ENCODE measurements around the gene TMEFF2. TPM values are rescaled to one million over a fixed set of nuclear protein-coding genes. Genes with fewer than 3 reads are reported as not detected.
"Not testable (repeated sequence)": the region's sequence is repeated elsewhere in the genome, so short reads cannot be mapped to it uniquely, and the experiment has no call there.

Gene TMEFF2
- total RNA-seq, 1 donor from 2014 or later, result not detected

GRCh38 chr2:191935247-191935646 is 259.5 kb downstream of the TMEFF2 start:
- no peak for DNase-seq (ENCODE audit: low read depth, low spot score)

DNA sequence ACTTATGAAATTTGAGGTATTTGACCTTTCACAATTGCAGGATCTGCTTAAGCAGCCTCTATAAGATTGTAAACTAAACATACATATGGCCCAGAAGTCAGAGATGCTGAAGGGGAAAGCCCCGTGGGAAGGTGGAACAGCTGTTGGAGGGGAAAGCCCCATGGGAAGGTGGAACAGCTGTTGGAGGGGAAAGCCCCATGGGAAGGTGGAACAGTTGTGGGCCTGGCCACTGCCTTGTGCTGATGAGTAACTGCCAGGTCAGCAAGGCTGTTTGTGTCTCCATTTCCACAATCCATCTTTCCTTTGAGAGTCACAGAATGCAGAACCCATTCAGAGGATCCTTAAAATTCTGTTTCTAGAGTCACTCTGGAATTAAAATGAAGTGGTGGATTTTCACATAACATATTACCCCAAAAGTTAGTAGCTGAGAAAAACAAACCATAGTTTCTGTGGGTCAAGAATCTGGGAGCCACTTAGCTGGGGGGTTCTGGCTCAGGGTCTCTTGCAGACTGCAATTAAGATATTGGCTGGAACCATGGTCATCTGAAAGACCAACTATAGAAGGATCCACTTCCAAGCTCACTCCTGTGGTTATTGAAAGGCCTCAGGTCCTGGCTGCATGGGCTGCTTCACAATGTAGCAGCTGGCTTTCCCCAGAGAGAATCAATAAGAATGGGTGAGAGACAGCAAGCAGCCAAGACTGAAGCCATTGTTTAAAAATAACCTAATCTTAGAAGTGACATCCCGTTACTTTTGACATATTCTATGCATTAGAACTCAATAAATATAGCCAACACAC is 261.2 kb downstream of the TMEFF2 start:
- no peak for DNase-seq (ENCODE audit: low read depth, low spot score)

DNA sequence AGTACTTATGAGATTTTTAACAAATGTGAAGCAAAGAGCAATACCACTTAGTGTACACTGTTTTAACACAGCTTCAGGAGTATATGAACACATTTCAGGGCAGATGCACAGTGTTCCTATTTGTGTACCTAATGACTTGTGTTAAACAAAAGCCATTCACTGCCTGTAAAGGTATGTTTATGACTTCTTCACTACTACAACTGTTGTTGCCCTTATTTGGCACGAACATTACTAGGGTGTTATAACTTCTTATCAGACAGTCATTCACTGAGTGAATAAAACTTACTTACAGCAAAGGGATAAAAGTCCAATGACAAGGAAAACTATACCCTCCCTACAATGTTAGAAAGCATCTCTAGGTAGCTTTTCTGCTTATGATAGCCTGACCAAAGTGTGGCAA is 262.4 kb downstream of the TMEFF2 start:
- DNase-seq (ENCODE audit: low read depth, low spot score), result no peak

DNA sequence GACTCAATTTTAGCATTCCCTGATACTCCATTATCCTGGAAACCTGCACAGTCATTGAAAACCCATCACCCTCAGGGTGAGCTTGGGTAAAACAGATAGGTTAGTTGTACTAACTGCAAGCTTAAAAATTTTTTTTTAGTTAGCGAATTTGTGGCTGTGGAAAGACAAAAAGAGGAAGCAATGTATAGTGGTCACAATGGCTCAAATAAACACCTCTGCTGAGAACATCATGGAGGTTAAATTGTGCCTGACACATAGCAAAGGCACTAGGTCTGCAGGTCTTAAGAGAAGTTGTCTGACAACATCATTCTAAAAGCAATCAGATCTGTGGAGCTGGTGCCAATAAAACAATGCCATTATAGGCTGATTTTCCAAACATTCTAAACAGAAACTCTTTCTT is 263.4 kb downstream of the TMEFF2 start:
- no peak for DNase-seq (ENCODE audit: low read depth, low spot score)

DNA sequence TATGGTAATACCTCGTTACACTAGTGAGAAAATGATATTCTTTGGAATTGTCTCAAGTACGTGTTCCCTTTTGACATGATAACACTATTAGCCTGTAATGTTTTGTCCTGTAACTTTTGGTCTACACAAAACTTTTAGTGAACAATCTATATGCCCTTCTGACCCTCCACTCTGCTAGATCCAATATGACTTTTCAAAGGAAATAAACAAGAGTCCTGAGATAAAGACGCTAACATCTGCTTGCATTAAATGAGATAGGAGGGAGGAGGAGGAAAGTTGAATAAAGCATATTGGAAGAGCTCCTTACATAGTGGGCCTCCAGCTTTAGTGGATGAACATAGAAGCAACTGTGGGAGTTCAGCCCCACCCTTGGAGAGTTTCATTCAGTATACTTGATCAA is 264.5 kb downstream of the TMEFF2 start:
- no peak for DNase-seq (ENCODE audit: low read depth, low spot score)

GRCh38 chr2:191929288-191929687 is 265.4 kb downstream of the TMEFF2 start:
- peak; percentile 93 for DNase-seq (ENCODE audit: low read depth, low spot score)

DNA sequence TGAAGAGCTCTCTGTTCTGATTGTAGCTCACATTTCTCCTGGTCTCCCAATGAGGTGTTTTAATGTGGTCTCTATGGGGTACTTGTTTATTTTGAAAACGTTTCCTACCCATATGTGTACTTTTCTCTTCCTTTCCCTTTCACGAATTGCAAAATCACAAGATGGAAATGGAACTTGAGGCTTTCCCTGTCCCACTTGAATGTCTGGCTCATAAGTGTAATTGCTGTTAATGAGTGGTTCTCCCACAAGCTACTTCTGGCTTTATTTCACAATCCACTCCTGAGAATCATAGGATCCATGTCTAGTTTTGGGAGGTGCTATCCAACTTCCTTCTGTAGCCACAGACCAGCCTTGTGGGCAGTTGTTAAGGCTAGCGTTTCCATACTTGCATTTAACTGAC is 266.7 kb downstream of the TMEFF2 start:
- DNase-seq (ENCODE audit: low read depth, low spot score), result no peak

DNA sequence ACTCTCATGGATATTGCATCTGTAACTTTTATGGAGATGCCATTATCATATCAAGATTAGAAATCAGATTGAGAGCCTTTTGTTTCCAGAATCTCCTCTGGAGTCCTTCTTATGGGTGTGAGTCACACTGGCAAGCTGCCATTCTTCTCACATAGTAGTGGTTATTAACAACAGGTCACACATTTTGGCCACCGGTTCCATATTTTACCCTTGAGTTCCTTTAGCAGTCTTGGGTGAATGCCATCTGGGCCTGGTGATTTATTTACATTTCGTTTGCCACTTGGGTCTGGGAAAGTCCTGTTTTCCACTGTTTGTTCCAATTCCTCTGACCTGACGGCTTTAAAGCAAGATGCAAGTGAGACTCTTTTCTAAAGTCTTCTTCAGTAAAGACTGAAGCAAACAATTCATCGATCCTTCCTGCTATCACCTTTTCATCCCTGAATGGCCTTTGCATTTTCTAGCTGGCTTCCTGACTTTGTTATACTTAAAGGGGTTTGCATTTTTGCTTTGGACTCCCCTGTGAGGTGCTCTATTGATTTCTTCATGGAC is 267.3 kb downstream of the TMEFF2 start:
- peak; percentile 100 for DNase-seq (ENCODE audit: low read depth, low spot score)

GRCh38 chr2:191926671-191927070 is 268.1 kb downstream of the TMEFF2 start:
- no peak for DNase-seq (ENCODE audit: low read depth, low spot score)

- no peak for DNase-seq (ENCODE audit: low read depth, low spot score)
Measured at GRCh38 chr2:191923652-191923997, 271.1 kb downstream of the TMEFF2 start.

- no peak for DNase-seq (ENCODE audit: low read depth, low spot score)
Measured at GRCh38 chr2:191922736-191923651, 271.7 kb downstream of the TMEFF2 start.

- not testable (repeated sequence) for DNase-seq (ENCODE audit: low read depth, low spot score)
Measured at GRCh38 chr2:191921650-191922049, 273.1 kb downstream of the TMEFF2 start.

DNA sequence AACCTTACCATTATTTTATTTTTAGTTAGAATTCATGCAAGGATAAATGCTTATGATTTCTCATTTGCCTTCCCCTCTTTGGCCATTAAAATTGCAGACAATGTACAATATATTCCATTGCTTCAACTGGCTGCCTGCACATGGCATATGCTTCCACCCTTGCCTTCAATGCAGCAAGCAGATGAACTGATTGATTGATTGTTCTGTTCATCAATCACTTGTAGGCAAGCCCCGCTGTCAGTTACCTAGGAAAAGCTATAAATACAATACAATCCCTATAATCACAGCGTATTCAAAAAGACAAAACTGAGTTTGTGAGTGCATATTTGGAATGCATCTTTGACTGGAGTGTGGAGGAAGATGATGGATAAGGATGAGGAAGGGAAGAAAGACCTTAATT is 274.2 kb downstream of the TMEFF2 start:
- no peak for DNase-seq (ENCODE audit: low read depth, low spot score)

DNA sequence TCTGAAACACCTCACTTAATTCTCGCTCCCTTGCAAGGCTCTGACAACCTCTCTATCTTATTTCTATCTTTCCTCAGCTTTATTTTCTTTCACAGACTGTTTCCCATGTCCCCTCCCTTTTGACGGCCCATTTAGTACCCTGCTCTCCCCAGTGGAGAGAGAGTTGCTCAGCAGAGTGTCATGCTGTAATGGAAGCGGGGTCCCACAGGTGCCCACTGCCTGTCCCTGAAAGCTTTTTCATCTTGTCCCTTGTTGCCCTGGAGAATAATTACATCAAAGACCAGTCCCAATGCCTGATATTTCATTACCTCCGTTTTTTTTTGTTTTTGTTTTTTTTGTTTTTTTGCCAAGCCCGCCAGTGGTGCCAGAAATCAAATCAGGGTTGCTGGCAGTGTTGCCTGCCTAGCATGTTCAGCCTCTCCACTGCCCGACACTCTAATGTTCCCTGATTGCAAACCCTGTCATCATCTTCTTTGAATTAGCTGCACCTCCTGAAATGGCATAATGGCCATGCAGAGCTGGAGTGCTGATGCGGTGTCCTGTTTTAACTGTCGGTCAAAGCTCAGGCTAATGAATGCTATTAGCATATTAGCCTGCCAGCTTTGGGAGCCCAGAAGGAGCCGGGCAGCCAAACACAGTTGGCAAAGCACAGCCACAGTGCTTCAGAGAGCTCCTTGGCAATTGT is 276.6 kb downstream of the TMEFF2 start:
- no peak for DNase-seq (ENCODE audit: low read depth, low spot score)

GRCh38 chr2:191917430-191917881 is 277.3 kb downstream of the TMEFF2 start:
- no peak for DNase-seq (ENCODE audit: low read depth, low spot score)

- no peak for DNase-seq (ENCODE audit: low read depth, low spot score)
Measured at GRCh38 chr2:191916826-191917225, 277.9 kb downstream of the TMEFF2 start.

GRCh38 chr2:191915750-191916149 is 279.0 kb downstream of the TMEFF2 start:
- no peak for DNase-seq (ENCODE audit: low read depth, low spot score)

GRCh38 chr2:191913796-191914195 is 280.9 kb downstream of the TMEFF2 start:
- DNase-seq (ENCODE audit: low read depth, low spot score), result no peak

- no peak for DNase-seq (ENCODE audit: low read depth, low spot score)
Measured at GRCh38 chr2:191912764-191913163, 282.0 kb downstream of the TMEFF2 start.

GRCh38 chr2:191910518-191910917 is 284.2 kb downstream of the TMEFF2 start:
- no peak for DNase-seq (ENCODE audit: low read depth, low spot score)

- DNase-seq (ENCODE audit: low read depth, low spot score), result no peak
Measured at GRCh38 chr2:191908874-191909273, 285.9 kb downstream of the TMEFF2 start.

DNA sequence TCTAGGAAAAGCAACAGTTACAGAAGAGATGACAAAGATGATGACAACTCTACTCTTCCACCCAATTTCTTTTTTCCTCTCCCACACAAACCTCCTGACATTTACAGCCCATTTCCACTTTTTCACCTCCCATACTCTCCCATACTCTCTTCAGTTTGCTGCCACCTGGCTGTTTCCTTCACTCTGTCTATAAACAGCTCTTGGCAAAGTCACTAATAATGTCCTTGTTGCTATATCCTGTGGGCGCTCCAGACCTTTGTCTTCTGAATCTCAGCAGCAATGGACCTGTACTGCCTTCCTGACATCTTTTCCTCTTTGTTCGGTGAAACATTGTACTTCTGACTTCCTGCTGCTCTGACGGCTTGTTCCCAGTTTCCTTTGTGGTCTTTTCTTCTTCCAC is 287.2 kb downstream of the TMEFF2 start:
- no peak for DNase-seq (ENCODE audit: low read depth, low spot score)

Measured in pulmonary artery endothelial cell (primary cell).